Keratinocyte (primary cell): ENCODE results near the gene CLTC. TPM values are rescaled to one million over a fixed set of nuclear protein-coding genes. Genes with fewer than 3 reads are reported as not detected.

Source experiments
- DNase-seq: peaks from one replicate; pipeline ENCODE4 v3.0.0-alpha.2; 2011; ENCODE audit warnings: low read depth, missing footprints, low spot score
- FAIRE-seq: peaks from 2 replicates; lab custom pipeline; 2011; peaks lifted over from hg19 to GRCh38; lab: Jason Lieb, UNC
- H2AFZ ChIP-seq: 2 replicates; pipeline ENCODE4 v1.6.0; 2012; ENCODE audit warnings: low read length, control low read depth, inconsistent platforms; ENCODE audit not compliant: control insufficient read depth
- H3K27ac ChIP-seq: 2 replicates; pipeline ENCODE4 v1.5.1; 2011; ENCODE audit warnings: low read length; ENCODE audit not compliant: control insufficient read depth, insufficient read depth
- H3K27me3 ChIP-seq: 3 replicates; pipeline ENCODE4 v1.6.0; 2011; ENCODE audit warnings: low read length; ENCODE audit not compliant: control insufficient read depth, insufficient read depth; ENCODE audit errors: extremely low read depth
- H3K36me3 ChIP-seq, 2 experiments: 2 replicates in 1 of 2; 3 replicates in 1 of 2; pipeline ENCODE4 v1.5.1; 2011; ENCODE audit warnings: low read length in 2 of 2, mild to moderate bottlenecking in 1 of 2; ENCODE audit not compliant: control insufficient read depth in 2 of 2, insufficient read depth in 2 of 2; ENCODE audit errors: extremely low read depth in 1 of 2
- H3K4me1 ChIP-seq: 3 replicates; pipeline ENCODE4 v1.5.1; 2011; ENCODE audit warnings: low read length; ENCODE audit not compliant: control insufficient read depth, insufficient read depth; ENCODE audit errors: extremely low read depth
- H3K4me2 ChIP-seq: 3 replicates; pipeline ENCODE4 v1.6.0; 2011; ENCODE audit warnings: low read depth, low read length; ENCODE audit not compliant: control insufficient read depth, insufficient read depth; ENCODE audit errors: extremely low read depth
- H3K4me3 ChIP-seq, 3 experiments: fragments of 200-600 bp in 1 of 3; sonication (generic) in 1 of 3; 2 replicates in 2 of 3; 3 replicates in 1 of 3; pipeline ENCODE4 v1.5.1; 2011 to 2016; ENCODE audit warnings: low read length in 3 of 3, mild to moderate bottlenecking in 3 of 3, control low read depth in 2 of 3, inconsistent platforms in 1 of 3, low read depth in 1 of 3, mixed read lengths in 1 of 3, mixed run types in 1 of 3, moderate library complexity in 1 of 3; ENCODE audit not compliant: control insufficient read depth in 2 of 3, insufficient read depth in 2 of 3; ENCODE audit errors: extremely low read depth in 1 of 3
- H3K79me2 ChIP-seq: 2 replicates; pipeline ENCODE4 v1.6.0; 2012; ENCODE audit warnings: low read length; ENCODE audit not compliant: control insufficient read depth, insufficient read depth
- H3K9ac ChIP-seq: 3 replicates; pipeline ENCODE4 v1.6.0; 2011; ENCODE audit warnings: low read length; ENCODE audit not compliant: control insufficient read depth, insufficient read depth; ENCODE audit errors: extremely low read depth
- H3K9me1 ChIP-seq: 3 replicates; pipeline ENCODE4 v1.6.0; 2011; ENCODE audit warnings: low read length; ENCODE audit not compliant: control insufficient read depth, insufficient read depth; ENCODE audit errors: extremely low read depth
- H3K9me3 ChIP-seq: 2 replicates; pipeline ENCODE4 v1.5.1; 2012; ENCODE audit warnings: low read depth, low read length; ENCODE audit not compliant: control insufficient read depth
- H4K20me1 ChIP-seq: 3 replicates; pipeline ENCODE4 v1.6.0; 2011; ENCODE audit warnings: low read length; ENCODE audit not compliant: control insufficient read depth, insufficient read depth; ENCODE audit errors: extremely low read depth
- CTCF ChIP-seq, 3 experiments: IDR thresholded peaks in 1 of 3; conservative IDR thresholded peaks in 1 of 3; optimal IDR thresholded peaks in 1 of 3; 2 replicates in 2 of 3; 3 replicates in 1 of 3; pipeline versions ENCODE3 to v1.5.1; 2011; ENCODE audit warnings: low read length in 3 of 3, mild to moderate bottlenecking in 3 of 3, moderate library complexity in 2 of 3, control low read depth in 1 of 3, inconsistent platforms in 1 of 3; ENCODE audit not compliant: insufficient read depth in 2 of 3; ENCODE audit errors: extremely low read depth in 1 of 3
- EZH2 ChIP-seq: IDR thresholded peaks from one replicate; pipeline ENCODE4 v1.6.1; 2012; ENCODE audit warnings: inconsistent platforms, mild to moderate bottlenecking, low read length, moderate library complexity
- dilution Hi-C: fragments of 300-500 bp; cut with MboI; formaldehyde crosslinking; loops from one replicate; pipeline ENCODE4 v1.7.0; 2020; ENCODE audit warnings: low sequenced_read_pairs; ENCODE audit not compliant: extremely low pct_ligation_motif_present
- polyA plus RNA-seq, 5 experiments: library from polyadenylated mRNA; depleted of rRNA in 3 of 5; stranded (reverse) in 3 of 5; stranded (forward) in 1 of 5; unstranded in 1 of 5; fragments of >200 nt; gene quantifications; 1 replicate in 1 of 5; 2 replicates in 3 of 5; 3 replicates in 1 of 5; pipeline versions ENCODE4 v1.2.1 to v1.2.3, GENCODE V29; 2011 to 2012; ENCODE audit warnings: missing spikeins in 2 of 5, low read depth in 1 of 5, low replicate concordance in 1 of 5

CLTC gene
- polyA plus RNA-seq, 1 donor (not counting 4 experiments of a cell fraction or from before 2014, with no cell fraction given) = 209 TPM

- H3K9me1 ChIP-seq = no peaks in the 10 kb centered on the region
- dilution Hi-C loops = no loop called here
- no peak for TF ChIP-seq CTCF (optimal IDR thresholded peaks at IDR 0.05 in 1 of 3, IDR thresholded peaks at IDR 0.05 in 1 of 3, conservative IDR thresholded peaks at IDR 0.05 in 1 of 3; ENCODE audit: extremely low read depth in 1 of 3, insufficient read depth in 2 of 3, low read length in 3 of 3)
- TF ChIP-seq EZH2 = no peak
- H4K20me1 ChIP-seq = peaks cover 2% of the 10 kb centered on the region
- H3K4me2 ChIP-seq = no peak overlapping the region
- H3K9me3 ChIP-seq = no peaks in the 10 kb centered on the region
- no peak overlapping the region for H3K4me3 ChIP-seq
- H3K27me3 ChIP-seq = no peaks in the 10 kb centered on the region
- H3K36me3 ChIP-seq = peaks cover 42 to 56% of the 10 kb centered on the region in 2 experiments
- H3K79me2 ChIP-seq = peaks cover 29% of the 10 kb centered on the region
- no peak for FAIRE-seq
- DNase-seq = no peak
- no peak overlapping the region for H3K27ac ChIP-seq
- no peak overlapping the region for H2AFZ ChIP-seq
- H3K9ac ChIP-seq = no peak overlapping the region
- no peaks in the 10 kb centered on the region for H3K4me1 ChIP-seq
Observed at GRCh38 chr17:59684967-59685366, 65.3 kb downstream of the CLTC start.

- dilution Hi-C loops = no loop called here
- no peak overlapping the region for H3K9ac ChIP-seq
- no peak for DNase-seq
Observed at GRCh38 chr17:59688008-59688407, 68.3 kb downstream of the CLTC start.

More at GRCh38 chr17:59688008-59688407, 68.3 kb downstream of the CLTC start:
- FAIRE-seq = peak; percentile 13
- H3K4me1 ChIP-seq = no peaks in the 10 kb centered on the region
- no peak overlapping the region for H3K27ac ChIP-seq
- no peak overlapping the region for H3K4me3 ChIP-seq
- no peaks in the 10 kb centered on the region for H3K27me3 ChIP-seq
- peaks cover 30 to 55% of the 10 kb centered on the region in 2 experiments for H3K36me3 ChIP-seq
- H4K20me1 ChIP-seq = peaks cover 2% of the 10 kb centered on the region
- H3K4me2 ChIP-seq = no peak overlapping the region
- TF ChIP-seq EZH2 (no peak), CTCF (optimal IDR thresholded peaks at IDR 0.05 in 1 of 3, IDR thresholded peaks at IDR 0.05 in 1 of 3, conservative IDR thresholded peaks at IDR 0.05 in 1 of 3; ENCODE audit: extremely low read depth in 1 of 3, insufficient read depth in 2 of 3, low read length in 3 of 3) (no peak)
- H3K79me2 ChIP-seq = peaks cover 34% of the 10 kb centered on the region
- no peaks in the 10 kb centered on the region for H3K9me1 ChIP-seq
- no peak overlapping the region for H2AFZ ChIP-seq
- H3K9me3 ChIP-seq = no peaks in the 10 kb centered on the region
